Spleen (tissue), 11 donors: ENCODE data around the gene MAEA. TPM values are rescaled to one million over a fixed set of nuclear protein-coding genes. Genes with fewer than 3 reads are reported as not detected.

Experiments used
- DNase-seq: peaks from one replicate; pipeline ENCODE4 v3.0.0-alpha.2; 2020
- H3K27ac ChIP-seq, 8 donors: fragments of 200-600 bp; sonication (generic) in 7 of 8; 1 replicate in 4 of 8; 2 replicates in 4 of 8; pipeline versions ENCODE4 v1.5.0 to v1.8.0; 2016 to 2021; ENCODE audit warnings: inconsistent platforms in 4 of 8, mild to moderate bottlenecking in 4 of 8, moderate library complexity in 1 of 8
- H3K27me3 ChIP-seq, 7 donors: fragments of 200-600 bp; sonication (generic) in 6 of 7; replicated peaks in 1 of 7; 1 replicate in 4 of 7; 2 replicates in 3 of 7; pipeline versions ENCODE4 v1.5.0 to v1.8.0; 2016 to 2021; ENCODE audit warnings: inconsistent platforms in 3 of 7, mild to moderate bottlenecking in 1 of 7
- H3K36me3 ChIP-seq, 6 donors: fragments of 200-600 bp; sonication (generic) in 5 of 6; 1 replicate in 4 of 6; 2 replicates in 2 of 6; pipeline versions ENCODE4 v1.5.0 to v1.8.0; 2016 to 2021; ENCODE audit warnings: inconsistent platforms in 2 of 6
- H3K4me1 ChIP-seq, 6 donors: fragments of 200-600 bp; sonication (generic) in 5 of 6; 1 replicate in 3 of 6; 2 replicates in 3 of 6; pipeline versions ENCODE4 v1.5.0 to v1.8.0; 2016 to 2021; ENCODE audit warnings: inconsistent platforms in 3 of 6
- H3K4me3 ChIP-seq, 8 donors: fragments of 200-600 bp; sonication (generic) in 7 of 8; 1 replicate in 4 of 8; 2 replicates in 4 of 8; pipeline versions ENCODE4 v1.5.0 to v1.8.0; 2016 to 2021; ENCODE audit warnings: inconsistent platforms in 4 of 8, mild to moderate bottlenecking in 4 of 8, moderate library complexity in 2 of 8
- H3K9me3 ChIP-seq, 8 donors: fragments of 200-600 bp; sonication (generic) in 7 of 8; 1 replicate in 4 of 8; 2 replicates in 4 of 8; pipeline versions ENCODE4 v1.5.0 to v1.8.0; 2016 to 2021; ENCODE audit warnings: inconsistent platforms in 4 of 8
- POLR2A ChIP-seq, 3 donors: fragments of 450-650 bp; IDR thresholded peaks; one replicate each; pipeline ENCODE4 v1.5.1; 2017; ENCODE audit warnings: antibody characterized with exemption in 3 of 3, mild to moderate bottlenecking in 1 of 3
- POLR2AphosphoS5 ChIP-seq, 3 donors: sonication (generic); formaldehyde crosslinking; IDR thresholded peaks; one replicate each; pipeline ENCODE4 v1.5.1; 2017; ENCODE audit warnings: antibody characterized with exemption in 3 of 3
- WGBS, 5 donors: extraction: QIAGEN DNeasy Blood & Tissue Kit in 3 of 5; methylation state at CpG; one replicate each; pipeline versions ENCODE4 v1.1.5 to v1.1.7; 2013 to 2018; 5-methylcytosine and 5-hydroxymethylcytosine counted together
- intact Hi-C: fragments of 100-400 bp; cut with DNase I; formaldehyde crosslinking; loops from one replicate; pipeline ENCODE4 v1.15.0; 2023; ENCODE audit warnings: low total_unique reads
- polyA plus RNA-seq, 3 donors: library from polyadenylated mRNA; stranded (reverse); fragments of 200-250 nt; gene quantifications; one replicate each; pipeline ENCODE4 v1.2.1, GENCODE V29; 2013
- total RNA-seq, 7 donors: library from RNA; depleted of rRNA in 3 of 7; stranded (reverse); fragments of >200 nt in 3 of 7; fragmentation: NEBNext Ultra II Directional in 4 of 7; extraction: Animal tissue kit (Norgen Biotek cat#: 25700) in 4 of 7; gene quantifications; one replicate each; pipeline versions ENCODE4 v1.1.0 to v1.2.1, GENCODE V29; 2016 to 2021
- TF ChIP-seq, protein P1 (sequence below), 11 experiments: fragments of 200-600 bp in 7 of 11; fragments of 450-650 bp in 4 of 11; sonication (generic) in 4 of 11; IDR thresholded peaks in 8 of 11; conservative IDR thresholded peaks in 3 of 11; 1 replicate in 7 of 11; 2 replicates in 4 of 11; pipeline versions ENCODE4 v1.4.0 to v1.8.0; 2016 to 2021; ENCODE audit warnings: antibody characterized with exemption in 11 of 11, inconsistent platforms in 4 of 11, mild to moderate bottlenecking in 1 of 11
- donor health status: healthy with polysubstance abuse.
- donor health status: DM: no; HTN: no; CAD: no; lungs with moderate emphysema.
- donor health status: DM: no; HTN: no; CAD: no.
- donor health status: Bipolar disorder and iron deficiency.
- donor health status: healthy.
- donor health status: DM: no; HTN: no; CAD: no.
- donor health status: DM: yes; HTN: yes; CAD: no.

The MAEA gene
- total and polyA plus RNA-seq, 10 donors: 46.6 to 112 (median 80.1) TPM

DNA sequence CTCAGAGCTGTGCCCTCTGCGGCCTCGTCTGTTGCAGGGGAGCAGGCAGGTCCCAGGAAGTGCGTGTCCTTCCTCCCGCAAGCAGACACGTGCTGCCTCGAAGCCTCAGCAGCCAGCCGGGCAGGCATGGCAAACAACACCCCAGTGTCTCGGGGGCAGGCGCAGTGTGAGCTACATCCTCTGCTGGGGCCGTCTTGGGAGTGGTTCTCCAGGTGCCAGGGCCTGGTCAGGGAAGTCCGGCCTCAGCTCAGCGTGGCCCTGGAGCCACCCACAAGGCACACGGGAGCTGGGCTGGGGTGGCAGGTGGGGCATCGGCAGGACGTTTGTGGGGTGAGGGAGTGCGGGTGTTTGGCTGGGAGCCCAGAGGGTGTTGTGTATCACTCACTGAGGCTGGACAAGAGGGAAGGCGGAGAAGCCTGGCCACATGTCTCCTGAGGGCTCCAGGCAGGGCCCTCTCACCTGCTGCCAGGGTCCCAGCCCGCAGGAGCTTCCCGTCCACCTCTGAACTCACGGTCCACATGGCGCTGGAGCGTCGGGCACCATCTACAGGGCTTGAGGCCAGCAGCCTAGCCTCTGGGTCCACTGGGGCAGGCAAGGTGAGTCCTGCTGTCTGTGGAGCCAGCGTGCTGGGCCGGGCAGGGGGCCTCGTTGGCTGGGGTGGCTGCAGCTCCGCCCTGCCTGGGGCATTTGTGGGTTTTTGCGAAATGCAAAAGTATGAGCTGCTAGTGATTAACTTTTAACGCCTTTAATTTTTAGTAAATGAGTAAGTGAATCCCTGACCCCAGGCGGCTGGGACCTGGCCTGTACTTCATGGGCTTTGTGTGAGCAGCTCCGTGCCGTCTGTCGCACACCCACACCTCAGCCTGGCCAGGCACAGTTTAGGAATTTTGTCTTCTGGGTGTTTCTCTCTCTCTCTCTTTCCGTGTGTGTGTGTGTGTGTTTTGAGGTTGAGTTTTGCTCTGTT, 40.0 kb downstream of the MAEA start:
- Histone ChIP-seq H3K4me1 (peaks cover 0 to 60% (median 18%) of the 10 kb centered on the region in 6 donors), H3K4me3 (no peak overlapping the region), H3K36me3 (peaks cover 0 to 97% (median 69%) of the 10 kb centered on the region in 6 donors), H3K27ac (peak overlapping the region in 4 of 8 donors; percentile 5 to 66 (median 44)), H3K9me3 (no peaks in the 10 kb centered on the region), H3K27me3 (no peaks in the 10 kb centered on the region)
- peak; percentile 72 for DNase-seq
- peak in 1 of 3 donors; percentile 64 for TF ChIP-seq POLR2AphosphoS5 (IDR thresholded peaks at IDR 0.05)
- TF ChIP-seq, protein P1, sequence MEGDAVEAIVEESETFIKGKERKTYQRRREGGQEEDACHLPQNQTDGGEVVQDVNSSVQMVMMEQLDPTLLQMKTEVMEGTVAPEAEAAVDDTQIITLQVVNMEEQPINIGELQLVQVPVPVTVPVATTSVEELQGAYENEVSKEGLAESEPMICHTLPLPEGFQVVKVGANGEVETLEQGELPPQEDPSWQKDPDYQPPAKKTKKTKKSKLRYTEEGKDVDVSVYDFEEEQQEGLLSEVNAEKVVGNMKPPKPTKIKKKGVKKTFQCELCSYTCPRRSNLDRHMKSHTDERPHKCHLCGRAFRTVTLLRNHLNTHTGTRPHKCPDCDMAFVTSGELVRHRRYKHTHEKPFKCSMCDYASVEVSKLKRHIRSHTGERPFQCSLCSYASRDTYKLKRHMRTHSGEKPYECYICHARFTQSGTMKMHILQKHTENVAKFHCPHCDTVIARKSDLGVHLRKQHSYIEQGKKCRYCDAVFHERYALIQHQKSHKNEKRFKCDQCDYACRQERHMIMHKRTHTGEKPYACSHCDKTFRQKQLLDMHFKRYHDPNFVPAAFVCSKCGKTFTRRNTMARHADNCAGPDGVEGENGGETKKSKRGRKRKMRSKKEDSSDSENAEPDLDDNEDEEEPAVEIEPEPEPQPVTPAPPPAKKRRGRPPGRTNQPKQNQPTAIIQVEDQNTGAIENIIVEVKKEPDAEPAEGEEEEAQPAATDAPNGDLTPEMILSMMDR (IDR thresholded peaks at IDR 0.05 in 8 of 11, conservative IDR thresholded peaks at IDR 0.05 in 3 of 11): no peak
- intact Hi-C loops: no loop called here
- WGBS, 5 donors: 75 to 90% (median 83%) methylated on average over 27 to 34 of the region's 34 CpGs

GRCh38 chr4:1330761-1331590, 41.3 kb downstream of the MAEA start:
- DNase-seq: peak; percentile 72
- TF ChIP-seq, protein P1 (IDR thresholded peaks at IDR 0.05 in 8 of 11, conservative IDR thresholded peaks at IDR 0.05 in 3 of 11): no peak
- TF ChIP-seq POLR2AphosphoS5 (IDR thresholded peaks at IDR 0.05): peak in 1 of 3 donors; percentile 12
- H3K27me3 ChIP-seq: no peaks in the 10 kb centered on the region
- 81 to 92% (median 86%) methylated on average over 31 to 34 of the region's 34 CpGs for whole genome bisulfite sequencing, 5 donors
- H3K4me1 ChIP-seq: peaks cover 0 to 62% (median 18%) of the 10 kb centered on the region in 6 donors
- H3K27ac ChIP-seq: peak overlapping the region in 5 of 8 donors; percentile 1 to 66 (median 5)
- intact Hi-C loops: no loop called here
- no peak overlapping the region for H3K4me3 ChIP-seq
- peaks cover 0 to 91% (median 60%) of the 10 kb centered on the region in 6 donors for H3K36me3 ChIP-seq
- no peaks in the 10 kb centered on the region for H3K9me3 ChIP-seq

DNA sequence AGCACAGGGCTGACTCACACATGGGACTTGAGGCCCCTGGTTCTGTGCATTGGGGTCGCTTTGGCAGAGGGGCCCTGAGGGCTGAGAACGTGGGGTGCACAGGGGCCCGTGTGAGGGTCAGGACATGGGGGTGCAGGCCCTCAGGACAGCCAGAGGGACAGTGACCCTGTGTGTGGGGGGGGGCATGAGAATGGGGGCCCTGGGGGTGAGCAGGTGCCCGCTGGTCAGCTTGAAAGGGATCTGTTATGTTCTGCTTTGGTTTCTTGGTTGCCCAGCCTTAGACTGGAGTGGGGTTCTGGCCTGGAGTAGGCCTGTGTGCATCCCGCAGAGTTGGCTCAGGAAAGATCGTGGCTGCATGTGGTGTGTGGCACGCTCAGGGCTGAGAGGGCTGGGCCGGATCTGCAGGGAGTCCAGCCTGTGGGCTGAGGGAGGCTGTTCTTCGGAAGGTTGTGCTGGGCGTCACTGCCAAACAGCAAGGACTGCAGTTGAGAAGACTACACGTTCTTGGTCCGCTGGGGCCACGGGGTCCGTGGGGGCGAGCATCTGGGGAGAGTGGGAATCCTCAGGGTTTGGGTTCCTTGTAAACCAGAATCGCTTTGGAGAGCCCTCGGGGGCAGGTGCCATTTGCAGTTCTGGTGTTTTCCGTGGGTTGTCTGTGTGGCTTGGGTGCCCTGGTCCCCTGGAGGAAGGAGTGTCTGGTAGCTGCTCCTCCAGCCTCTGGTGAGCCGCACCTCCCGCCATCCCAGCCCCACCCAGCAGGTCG, 42.1 kb downstream of the MAEA start:
- DNase-seq: peak; percentile 69
- no peak overlapping the region for H3K4me3 ChIP-seq
- H3K27me3 ChIP-seq: no peaks in the 10 kb centered on the region
- TF ChIP-seq POLR2A (IDR thresholded peaks at IDR 0.05) (no peak), POLR2AphosphoS5 (IDR thresholded peaks at IDR 0.05) (no peak)
- TF ChIP-seq, protein P1 (IDR thresholded peaks at IDR 0.05 in 8 of 11, conservative IDR thresholded peaks at IDR 0.05 in 3 of 11): no peak
- H3K27ac ChIP-seq: peak overlapping the region in 3 of 8 donors; percentile 18 to 66 (median 57)
- whole genome bisulfite sequencing, 5 donors: 90 to 94% (median 93%) methylated on average over 17 to 21 of the region's 21 CpGs
- H3K36me3 ChIP-seq: peaks cover 0 to 91% (median 57%) of the 10 kb centered on the region in 6 donors
- no peaks in the 10 kb centered on the region for H3K9me3 ChIP-seq
- intact Hi-C loops: no loop called here
- peaks cover 0 to 62% (median 18%) of the 10 kb centered on the region in 6 donors for H3K4me1 ChIP-seq
